ENCODE data around the gene FYB1.

- TF ChIP-seq CTCF (IDR thresholded peaks at IDR 0.05; ENCODE audit: low read depth, low read length) (no peak), MAX (IDR thresholded peaks at IDR 0.05; ENCODE audit: low read depth, low read length) (no peak), POLR2A (IDR thresholded peaks at IDR 0.05; ENCODE audit: extremely low read depth, insufficient read length) (no peak)
Measured at GRCh38 chr5:39178861-39179260, 40.5 kb downstream of the FYB1 start.

All from NB4 (cell line).